GM12891 (cell line): Measurements from ENCODE around the gene PRXL2B.

Experiments
- PAX5 ChIP-seq: IDR thresholded peaks from 2 replicates; pipeline ENCODE4 v1.6.1; 2011; ENCODE audit warnings: low read length, moderate library complexity, mild to moderate bottlenecking; ENCODE audit not compliant: insufficient read depth, severe bottlenecking
- POLR2A ChIP-seq: IDR thresholded peaks from 2 replicates; pipeline ENCODE4 v1.6.1; 2011; ENCODE audit warnings: low read depth, low read length, control low read depth
- POLR2AphosphoS5 ChIP-seq: IDR thresholded peaks from 2 replicates; pipeline ENCODE4 v1.6.1; 2011; ENCODE audit warnings: low read depth, low read length, control low read depth
- SPI1 ChIP-seq: IDR thresholded peaks from 2 replicates; pipeline ENCODE4 v1.6.1; 2011; ENCODE audit warnings: low read depth, low read length, control low read depth
- TAF1 ChIP-seq: IDR thresholded peaks from 2 replicates; pipeline ENCODE4 v1.6.1; 2011; ENCODE audit warnings: low read depth, low read length, control low read depth

DNA sequence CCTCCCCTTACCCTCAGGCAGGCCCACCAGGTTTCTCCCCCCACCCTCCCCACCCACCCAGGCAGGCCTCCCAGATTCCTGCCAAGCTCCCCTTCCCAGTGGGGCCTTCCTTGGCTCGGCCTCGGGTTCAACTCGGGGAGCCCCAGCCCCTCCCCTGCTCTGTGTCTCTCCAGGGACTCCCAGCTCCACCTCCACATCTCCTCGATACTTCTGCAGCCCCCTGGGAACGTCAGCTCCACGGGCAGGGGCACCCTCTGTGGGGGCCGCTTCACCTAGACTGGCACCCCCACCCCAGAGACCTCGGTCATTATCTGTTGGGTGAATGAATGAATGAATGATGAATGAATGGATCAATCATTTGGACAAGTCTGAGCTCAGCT, 45.5 kb downstream of the PRXL2B start:
- TF ChIP-seq TAF1, result no peak
- no peak for TF ChIP-seq POLR2AphosphoS5
- TF ChIP-seq POLR2A, result no peak
- no peak for TF ChIP-seq SPI1
- no peak for TF ChIP-seq PAX5
